Right atrium auricular region (tissue), 2 donors: ENCODE results near the gene BRSK1. TPM values are rescaled to one million over a fixed set of nuclear protein-coding genes. Genes with fewer than 3 reads are reported as not detected.

Experiments used
- DNase-seq: peaks from one replicate; pipeline ENCODE4 v3.0.0-alpha.2; 2019; ENCODE audit warnings: low spot score
- H3K27ac ChIP-seq, 2 donors: fragments of 200-600 bp; sonication (generic); 1 replicate in 1 of 2; 2 replicates in 1 of 2; pipeline ENCODE4 v1.5.1; 2016 to 2019
- H3K27me3 ChIP-seq, 2 donors: fragments of 200-600 bp; sonication (generic); one replicate each; pipeline versions ENCODE4 v1.5.1 to v1.6.0; 2017 to 2019
- H3K36me3 ChIP-seq: fragments of 200-600 bp; sonication (generic); one replicate; pipeline ENCODE4 v1.5.1; 2016
- H3K4me1 ChIP-seq, 2 donors: fragments of 200-600 bp; sonication (generic); one replicate each; pipeline versions ENCODE4 v1.5.1 to v1.6.0; 2017 to 2019
- H3K4me3 ChIP-seq, 2 donors: fragments of 200-600 bp; sonication (generic); 1 replicate in 1 of 2; 2 replicates in 1 of 2; pipeline ENCODE4 v1.5.1; 2017 to 2019; ENCODE audit warnings: mild to moderate bottlenecking in 1 of 2, moderate library complexity in 1 of 2
- H3K9me3 ChIP-seq, 2 donors: fragments of 200-600 bp; sonication (generic); one replicate each; pipeline ENCODE4 v1.5.1; 2019
- CTCF ChIP-seq, 2 donors: fragments of 200-600 bp; sonication (generic); IDR thresholded peaks; one replicate each; pipeline ENCODE4 v1.5.1; 2019; ENCODE audit warnings: antibody characterized with exemption in 2 of 2
- total RNA-seq, 2 donors: library from RNA; depleted of rRNA; stranded (reverse); fragments of >200 nt; gene quantifications; one replicate each; pipeline ENCODE4 v1.1.0, GENCODE V29; 2016

BRSK1 gene
- total RNA-seq, 2 donors from 2014 or later = 5.6 to 15.6 TPM

- Histone ChIP-seq H3K4me3 (no peak overlapping the region), H3K27me3 (no peaks in the 10 kb centered on the region), H3K4me1 (peaks cover 0 to 10% of the 10 kb centered on the region in 2 donors), H3K36me3 (peaks cover 24% of the 10 kb centered on the region), H3K27ac (no peak overlapping the region), H3K9me3 (no peaks in the 10 kb centered on the region)
- no peak for TF ChIP-seq CTCF (IDR thresholded peaks at IDR 0.05)
- DNase-seq = no peak
Measured at GRCh38 chr19:55303477-55303876, 19.7 kb downstream of the BRSK1 start.

DNA sequence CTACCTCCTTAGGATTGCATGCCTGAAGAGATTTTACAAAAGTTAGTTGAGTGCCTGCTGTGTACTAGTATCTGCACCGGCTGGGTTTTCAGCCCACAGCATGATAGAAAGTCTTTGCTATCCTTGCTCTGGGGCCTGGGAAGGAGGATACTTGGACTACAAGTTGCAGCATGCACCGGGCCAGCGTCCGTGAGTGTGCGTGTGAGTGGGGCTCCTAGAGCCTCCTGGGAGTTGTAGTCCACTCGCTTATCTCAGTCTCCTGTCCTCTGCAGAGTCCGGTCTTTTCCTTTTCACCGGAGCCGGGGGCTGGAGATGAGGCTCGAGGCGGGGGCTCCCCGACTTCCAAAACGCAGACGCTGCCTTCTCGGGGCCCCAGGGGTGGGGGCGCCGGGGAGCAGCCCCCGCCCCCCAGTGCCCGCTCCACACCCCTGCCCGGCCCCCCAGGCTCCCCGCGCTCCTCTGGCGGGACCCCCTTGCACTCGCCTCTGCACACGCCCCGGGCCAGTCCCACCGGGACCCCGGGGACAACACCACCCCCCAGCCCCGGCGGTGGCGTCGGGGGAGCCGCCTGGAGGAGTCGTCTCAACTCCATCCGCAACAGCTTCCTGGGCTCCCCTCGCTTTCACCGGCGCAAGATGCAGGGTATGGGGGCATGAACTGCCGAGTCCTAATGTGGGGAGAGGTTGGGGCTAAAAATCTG, 20.6 kb downstream of the BRSK1 start:
- no peak for DNase-seq
- H3K36me3 ChIP-seq = peaks cover 26% of the 10 kb centered on the region
- peaks cover 0 to 10% of the 10 kb centered on the region in 2 donors for H3K4me1 ChIP-seq
- no peak overlapping the region for H3K4me3 ChIP-seq
- no peak overlapping the region for H3K27ac ChIP-seq
- TF ChIP-seq CTCF (IDR thresholded peaks at IDR 0.05) = no peak
- no peaks in the 10 kb centered on the region for H3K27me3 ChIP-seq
- no peaks in the 10 kb centered on the region for H3K9me3 ChIP-seq

- Histone ChIP-seq H3K4me3 (no peak overlapping the region), H3K27me3 (no peaks in the 10 kb centered on the region), H3K4me1 (peaks cover 0 to 10% of the 10 kb centered on the region in 2 donors), H3K9me3 (no peaks in the 10 kb centered on the region), H3K36me3 (peaks cover 31% of the 10 kb centered on the region), H3K27ac (no peak overlapping the region)
- no peak for TF ChIP-seq CTCF (IDR thresholded peaks at IDR 0.05)
- no peak for DNase-seq
Measured at GRCh38 chr19:55304980-55305379, 21.2 kb downstream of the BRSK1 start.

DNA sequence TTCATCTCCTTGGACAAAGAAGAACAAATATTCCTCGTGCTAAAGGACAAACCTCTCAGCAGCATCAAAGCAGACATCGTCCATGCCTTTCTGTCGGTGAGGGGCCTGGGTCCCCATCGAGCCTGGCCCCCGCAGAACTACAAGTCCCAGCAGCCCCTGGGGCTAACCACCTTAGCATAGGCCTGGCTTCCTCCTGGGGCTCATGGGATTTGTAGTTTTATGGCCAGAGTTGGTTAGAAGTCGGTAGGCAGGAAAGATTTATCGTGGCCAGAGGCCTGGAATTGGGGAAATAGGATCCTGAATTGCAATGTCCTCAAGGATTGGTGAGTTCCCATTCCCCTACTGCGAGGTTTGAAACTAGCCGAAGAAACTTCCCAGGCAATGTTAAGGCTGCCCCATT, 21.7 kb downstream of the BRSK1 start:
- no peak overlapping the region for H3K27ac ChIP-seq
- no peaks in the 10 kb centered on the region for H3K9me3 ChIP-seq
- H3K36me3 ChIP-seq = peaks cover 32% of the 10 kb centered on the region
- DNase-seq = no peak
- TF ChIP-seq CTCF (IDR thresholded peaks at IDR 0.05) = no peak
- no peak overlapping the region for H3K4me3 ChIP-seq
- peaks cover 0 to 10% of the 10 kb centered on the region in 2 donors for H3K4me1 ChIP-seq
- H3K27me3 ChIP-seq = no peaks in the 10 kb centered on the region

GRCh38 chr19:55305983-55306562, 22.3 kb downstream of the BRSK1 start:
- Histone ChIP-seq H3K27ac (no peak overlapping the region), H3K9me3 (no peaks in the 10 kb centered on the region), H3K27me3 (no peaks in the 10 kb centered on the region), H3K4me3 (no peak overlapping the region), H3K36me3 (peaks cover 32% of the 10 kb centered on the region), H3K4me1 (peaks cover 0 to 10% of the 10 kb centered on the region in 2 donors)
- no peak for TF ChIP-seq CTCF (IDR thresholded peaks at IDR 0.05)
- DNase-seq = no peak
